Upper lobe of left lung (tissue), 4 donors: ENCODE measurements around the gene IGF2R.

ENCODE experiments used
- CTCF ChIP-seq, 6 experiments: fragments of 450-650 bp in 4 of 6; fragments of 200-600 bp in 2 of 6; sonication (generic) in 2 of 6; IDR thresholded peaks; one replicate each; pipeline ENCODE4 v1.5.1; 2016 to 2019; ENCODE audit warnings: antibody characterized with exemption in 6 of 6
- EP300 ChIP-seq, 4 donors: sonication (generic); formaldehyde crosslinking; IDR thresholded peaks; one replicate each; pipeline ENCODE4 v1.5.1; 2017; ENCODE audit warnings: antibody characterized with exemption in 4 of 4, control low read depth in 2 of 4
- POLR2A ChIP-seq, 4 donors: fragments of 450-650 bp; IDR thresholded peaks; one replicate each; pipeline ENCODE4 v1.5.1; 2016 to 2017; ENCODE audit warnings: antibody characterized with exemption in 4 of 4, mild to moderate bottlenecking in 2 of 4
- POLR2AphosphoS5 ChIP-seq, 2 donors: sonication (generic); formaldehyde crosslinking; IDR thresholded peaks; one replicate each; pipeline ENCODE4 v1.5.1; 2017; ENCODE audit warnings: antibody characterized with exemption in 2 of 2

DNA sequence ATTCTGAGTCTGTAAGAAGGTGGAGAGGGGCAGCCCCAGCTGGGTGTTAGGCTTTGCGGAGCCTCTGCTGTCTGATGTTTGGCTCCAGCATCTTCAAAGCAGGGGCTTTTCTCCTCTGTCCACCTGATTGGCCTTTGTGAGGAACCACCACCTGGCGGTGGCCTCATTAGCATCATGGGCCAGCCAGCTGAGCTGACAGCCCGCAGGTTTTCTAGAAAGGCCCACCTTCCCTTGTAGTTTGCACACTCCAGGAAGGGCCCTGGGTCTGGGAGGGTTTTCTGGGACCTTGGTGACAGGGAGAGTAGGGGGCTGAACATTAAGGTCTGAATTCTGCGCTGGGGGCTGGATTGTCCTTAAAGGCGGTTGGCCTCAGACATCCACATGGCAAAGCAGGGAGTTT lies 11.6 kb downstream of the IGF2R start:
- no peak for TF ChIP-seq CTCF (IDR thresholded peaks at IDR 0.05)
- no peak for TF ChIP-seq POLR2A (IDR thresholded peaks at IDR 0.05)
- TF ChIP-seq POLR2AphosphoS5 (IDR thresholded peaks at IDR 0.05), result no peak
- no peak for TF ChIP-seq EP300 (IDR thresholded peaks at IDR 0.05)
